ENCODE measurements around the gene IL20RA. TPM values are rescaled to one million over a fixed set of nuclear protein-coding genes. Genes with fewer than 3 reads are reported as not detected.

IL20RA gene
- polyA plus RNA-seq, 2 donors: 4.6 to 5.2 TPM

GRCh38 chr6:137001299-137001976 is 43.3 kb downstream of the IL20RA start:
- 48 to 60% methylated on average over 17 of the region's 17 CpGs for WGBS, 2 donors
- no peak overlapping the region for H3K27ac ChIP-seq (ENCODE audit: low read depth in 2 of 2, low read length in 1 of 2)
- H3K4me3 ChIP-seq (ENCODE audit: low read depth in 1 of 2, low read length in 2 of 2): no peak overlapping the region
- H3K4me1 ChIP-seq (ENCODE audit: control insufficient read depth in 2 of 2, insufficient read depth in 2 of 2, low read length in 1 of 2): peaks cover 0 to 3% of the 10 kb centered on the region in 2 donors
- peaks cover 0 to 2% of the 10 kb centered on the region in 2 donors for H3K36me3 ChIP-seq (ENCODE audit: control insufficient read depth in 2 of 2, insufficient read depth in 2 of 2, low read length in 1 of 2)
- H3K27me3 ChIP-seq (ENCODE audit: control insufficient read depth in 1 of 2, insufficient read depth in 2 of 2, low read length in 2 of 2): no peaks in the 10 kb centered on the region
- no peaks in the 10 kb centered on the region for H3K9me3 ChIP-seq (ENCODE audit: control insufficient read depth in 2 of 2, insufficient read depth in 1 of 2, low read depth in 1 of 2, low read length in 1 of 2)

DNA sequence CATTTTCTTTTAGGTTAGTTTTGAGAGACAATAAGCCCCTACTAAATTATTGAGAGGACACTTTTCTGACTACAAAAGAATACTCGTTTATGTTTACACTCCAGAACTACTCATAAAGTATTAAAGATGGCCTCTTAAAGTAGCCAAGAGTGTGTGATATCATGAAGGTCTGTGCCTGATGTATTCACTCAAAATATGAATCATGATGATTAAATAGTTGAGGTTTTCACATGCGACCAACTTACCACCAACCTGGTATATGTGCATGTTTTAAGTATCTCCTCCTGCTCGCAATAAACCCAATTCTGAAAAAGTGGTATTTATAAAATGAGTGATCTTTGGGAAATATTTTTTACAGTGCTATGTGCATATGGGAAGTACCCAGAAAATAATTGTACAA is 43.9 kb downstream of the IL20RA start:
- no peaks in the 10 kb centered on the region for H3K9me3 ChIP-seq (ENCODE audit: control insufficient read depth in 2 of 2, insufficient read depth in 1 of 2, low read depth in 1 of 2, low read length in 1 of 2)
- H3K4me3 ChIP-seq (ENCODE audit: low read depth in 1 of 2, low read length in 2 of 2): no peak overlapping the region
- peaks cover 0 to 2% of the 10 kb centered on the region in 2 donors for H3K36me3 ChIP-seq (ENCODE audit: control insufficient read depth in 2 of 2, insufficient read depth in 2 of 2, low read length in 1 of 2)
- H3K27ac ChIP-seq (ENCODE audit: low read depth in 2 of 2, low read length in 1 of 2): no peak overlapping the region
- H3K4me1 ChIP-seq (ENCODE audit: control insufficient read depth in 2 of 2, insufficient read depth in 2 of 2, low read length in 1 of 2): peaks cover 0 to 3% of the 10 kb centered on the region in 2 donors
- 41% methylated on average over 3 of the region's 3 CpGs for WGBS, 2 donors
- H3K27me3 ChIP-seq (ENCODE audit: control insufficient read depth in 1 of 2, insufficient read depth in 2 of 2, low read length in 2 of 2): no peaks in the 10 kb centered on the region

DNA sequence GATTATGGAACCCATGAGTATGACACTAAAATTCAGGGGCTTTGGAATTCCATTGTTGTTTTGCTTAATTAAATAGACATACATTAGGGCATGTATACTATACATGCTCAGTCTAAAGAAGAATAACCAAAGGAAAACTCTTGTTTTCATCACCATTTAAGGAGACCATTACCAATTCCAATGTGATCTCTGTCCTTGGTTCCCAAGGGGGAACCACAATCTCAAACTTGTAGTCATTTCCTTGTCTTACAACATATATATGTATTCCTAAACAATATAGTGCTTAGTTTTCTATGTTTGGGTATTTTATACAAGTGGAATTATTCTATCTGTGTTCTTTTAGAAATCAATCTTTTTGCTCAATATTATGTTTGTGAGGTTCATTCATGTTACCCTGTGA is 49.2 kb downstream of the IL20RA start:
- Histone ChIP-seq H3K9me3 (ENCODE audit: control insufficient read depth in 2 of 2, insufficient read depth in 1 of 2, low read depth in 1 of 2, low read length in 1 of 2) (no peaks in the 10 kb centered on the region), H3K4me3 (ENCODE audit: low read depth in 1 of 2, low read length in 2 of 2) (no peak overlapping the region), H3K27me3 (ENCODE audit: control insufficient read depth in 1 of 2, insufficient read depth in 2 of 2, low read length in 2 of 2) (no peaks in the 10 kb centered on the region), H3K4me1 (ENCODE audit: control insufficient read depth in 2 of 2, insufficient read depth in 2 of 2, low read length in 1 of 2) (no peaks in the 10 kb centered on the region), H3K36me3 (ENCODE audit: control insufficient read depth in 2 of 2, insufficient read depth in 2 of 2, low read length in 1 of 2) (no peaks in the 10 kb centered on the region), H3K27ac (ENCODE audit: low read depth in 2 of 2, low read length in 1 of 2) (no peak overlapping the region)

- Histone ChIP-seq H3K36me3 (ENCODE audit: control insufficient read depth in 2 of 2, insufficient read depth in 2 of 2, low read length in 1 of 2) (no peaks in the 10 kb centered on the region), H3K9me3 (ENCODE audit: control insufficient read depth in 2 of 2, insufficient read depth in 1 of 2, low read depth in 1 of 2, low read length in 1 of 2) (no peaks in the 10 kb centered on the region), H3K27me3 (ENCODE audit: control insufficient read depth in 1 of 2, insufficient read depth in 2 of 2, low read length in 2 of 2) (no peaks in the 10 kb centered on the region), H3K4me3 (ENCODE audit: low read depth in 1 of 2, low read length in 2 of 2) (no peak overlapping the region), H3K27ac (ENCODE audit: low read depth in 2 of 2, low read length in 1 of 2) (no peak overlapping the region), H3K4me1 (ENCODE audit: control insufficient read depth in 2 of 2, insufficient read depth in 2 of 2, low read length in 1 of 2) (no peaks in the 10 kb centered on the region)
- 54 to 67% methylated on average over 5 of the region's 5 CpGs for WGBS, 2 donors
Observed at GRCh38 chr6:136994782-136995181, 50.0 kb downstream of the IL20RA start.

DNA sequence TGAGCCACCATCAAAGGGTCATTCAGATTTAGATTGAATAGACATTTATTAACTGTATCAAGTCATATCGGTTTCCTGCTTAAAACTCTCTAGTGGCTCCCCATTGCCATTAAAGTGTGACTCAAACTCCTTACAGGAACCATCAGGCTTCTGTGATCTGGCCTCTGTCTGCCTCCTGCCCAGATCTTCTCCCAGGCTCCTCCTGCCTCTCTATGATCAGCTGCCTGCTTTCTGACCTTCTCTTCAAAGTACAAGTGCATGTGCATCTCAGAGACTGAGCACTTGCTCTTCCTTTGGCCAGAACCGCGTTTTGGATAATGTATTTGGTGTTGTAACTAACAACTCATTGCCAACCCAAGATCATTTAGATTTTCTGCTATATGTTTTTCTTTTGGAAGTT is 52.7 kb downstream of the IL20RA start:
- H3K27ac ChIP-seq (ENCODE audit: low read depth in 2 of 2, low read length in 1 of 2): no peak overlapping the region
- H3K4me3 ChIP-seq (ENCODE audit: low read depth in 1 of 2, low read length in 2 of 2): no peak overlapping the region
- no peaks in the 10 kb centered on the region for H3K36me3 ChIP-seq (ENCODE audit: control insufficient read depth in 2 of 2, insufficient read depth in 2 of 2, low read length in 1 of 2)
- 55 to 60% methylated on average over 3 of the region's 3 CpGs for WGBS, 2 donors
- no peaks in the 10 kb centered on the region for H3K9me3 ChIP-seq (ENCODE audit: control insufficient read depth in 2 of 2, insufficient read depth in 1 of 2, low read depth in 1 of 2, low read length in 1 of 2)
- H3K27me3 ChIP-seq (ENCODE audit: control insufficient read depth in 1 of 2, insufficient read depth in 2 of 2, low read length in 2 of 2): peaks cover 0 to 2% of the 10 kb centered on the region in 2 donors
- H3K4me1 ChIP-seq (ENCODE audit: control insufficient read depth in 2 of 2, insufficient read depth in 2 of 2, low read length in 1 of 2): no peaks in the 10 kb centered on the region

DNA sequence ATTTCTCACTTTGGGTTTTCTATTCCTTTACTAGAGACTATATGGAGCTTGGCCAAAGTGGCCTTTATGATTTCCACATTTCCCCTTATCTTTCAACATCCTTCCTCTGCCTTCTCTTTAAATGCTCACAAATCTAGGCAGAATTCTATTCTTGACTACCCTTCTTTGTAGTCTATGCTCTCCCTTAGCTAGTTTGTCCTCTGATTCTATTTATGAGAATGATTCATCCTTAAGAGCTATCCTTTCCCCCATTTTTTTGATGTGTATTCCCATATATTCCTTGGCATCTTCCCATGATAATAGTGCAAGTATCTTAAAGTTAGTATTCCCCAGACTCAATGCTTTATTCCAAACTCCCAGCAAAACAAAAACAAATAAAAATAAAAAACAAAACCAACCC is 53.1 kb downstream of the IL20RA start:
- no peaks in the 10 kb centered on the region for H3K4me1 ChIP-seq (ENCODE audit: control insufficient read depth in 2 of 2, insufficient read depth in 2 of 2, low read length in 1 of 2)
- H3K27me3 ChIP-seq (ENCODE audit: control insufficient read depth in 1 of 2, insufficient read depth in 2 of 2, low read length in 2 of 2): peaks cover 0 to 2% of the 10 kb centered on the region in 2 donors
- no peaks in the 10 kb centered on the region for H3K9me3 ChIP-seq (ENCODE audit: control insufficient read depth in 2 of 2, insufficient read depth in 1 of 2, low read depth in 1 of 2, low read length in 1 of 2)
- H3K36me3 ChIP-seq (ENCODE audit: control insufficient read depth in 2 of 2, insufficient read depth in 2 of 2, low read length in 1 of 2): no peaks in the 10 kb centered on the region
- no peak overlapping the region for H3K27ac ChIP-seq (ENCODE audit: low read depth in 2 of 2, low read length in 1 of 2)
- H3K4me3 ChIP-seq (ENCODE audit: low read depth in 1 of 2, low read length in 2 of 2): no peak overlapping the region

DNA sequence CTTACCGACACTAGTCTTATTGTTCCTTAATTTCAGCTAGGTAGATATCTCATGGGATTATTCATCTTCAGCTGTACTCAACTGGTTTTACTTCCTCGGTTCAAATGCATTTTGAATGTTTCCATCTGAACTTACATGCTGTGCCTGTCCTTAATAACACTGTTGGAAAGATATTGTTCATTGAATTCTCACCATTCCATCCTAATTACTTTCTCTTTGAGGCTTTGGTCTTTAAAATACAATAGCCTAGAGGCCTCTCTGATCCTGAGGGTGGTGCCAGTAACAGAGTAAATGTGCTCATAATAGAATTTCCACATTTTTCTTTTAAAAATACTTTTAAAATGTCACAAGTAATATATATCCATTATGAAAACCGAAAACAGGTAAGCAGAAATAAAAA is 54.0 kb downstream of the IL20RA start:
- Histone ChIP-seq H3K9me3 (ENCODE audit: control insufficient read depth in 2 of 2, insufficient read depth in 1 of 2, low read depth in 1 of 2, low read length in 1 of 2) (no peaks in the 10 kb centered on the region), H3K4me3 (ENCODE audit: low read depth in 1 of 2, low read length in 2 of 2) (no peak overlapping the region), H3K4me1 (ENCODE audit: control insufficient read depth in 2 of 2, insufficient read depth in 2 of 2, low read length in 1 of 2) (no peaks in the 10 kb centered on the region), H3K27me3 (ENCODE audit: control insufficient read depth in 1 of 2, insufficient read depth in 2 of 2, low read length in 2 of 2) (peaks cover 0 to 2% of the 10 kb centered on the region in 2 donors), H3K27ac (ENCODE audit: low read depth in 2 of 2, low read length in 1 of 2) (no peak overlapping the region), H3K36me3 (ENCODE audit: control insufficient read depth in 2 of 2, insufficient read depth in 2 of 2, low read length in 1 of 2) (no peaks in the 10 kb centered on the region)
- WGBS, 2 donors: 80 to 85% methylated on average over 3 of the region's 3 CpGs

DNA sequence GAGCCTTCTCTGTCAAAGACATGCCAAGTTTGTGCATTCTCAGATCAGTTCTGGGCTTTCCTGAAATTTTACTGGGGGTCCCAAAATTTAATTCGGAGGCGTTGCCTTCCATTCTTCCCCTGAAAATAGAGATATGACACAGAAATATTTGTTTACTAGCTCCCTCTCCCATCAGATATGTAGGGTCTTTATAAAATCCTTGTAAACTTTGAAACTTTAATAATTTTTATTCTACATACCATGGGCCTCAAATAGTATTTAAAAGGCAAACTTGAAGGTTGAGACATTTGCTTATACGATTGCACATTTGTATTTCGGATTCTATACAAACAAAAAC is 54.6 kb downstream of the IL20RA start:
- no peaks in the 10 kb centered on the region for H3K4me1 ChIP-seq (ENCODE audit: control insufficient read depth in 2 of 2, insufficient read depth in 2 of 2, low read length in 1 of 2)
- 38 to 39% methylated on average over 4 of the region's 4 CpGs for WGBS, 2 donors
- no peak overlapping the region for H3K27ac ChIP-seq (ENCODE audit: low read depth in 2 of 2, low read length in 1 of 2)

GRCh38 chr6:136989571-136990241 is 55.1 kb downstream of the IL20RA start:
- Histone ChIP-seq H3K9me3 (ENCODE audit: control insufficient read depth in 2 of 2, insufficient read depth in 1 of 2, low read depth in 1 of 2, low read length in 1 of 2) (no peaks in the 10 kb centered on the region), H3K27ac (ENCODE audit: low read depth in 2 of 2, low read length in 1 of 2) (no peak overlapping the region), H3K4me3 (ENCODE audit: low read depth in 1 of 2, low read length in 2 of 2) (peak overlapping the region; percentile 42 to 49), H3K27me3 (ENCODE audit: control insufficient read depth in 1 of 2, insufficient read depth in 2 of 2, low read length in 2 of 2) (peaks cover 0 to 2% of the 10 kb centered on the region in 2 donors), H3K4me1 (ENCODE audit: control insufficient read depth in 2 of 2, insufficient read depth in 2 of 2, low read length in 1 of 2) (no peaks in the 10 kb centered on the region), H3K36me3 (ENCODE audit: control insufficient read depth in 2 of 2, insufficient read depth in 2 of 2, low read length in 1 of 2) (no peaks in the 10 kb centered on the region)
- 2% methylated on average over 39 to 40 of the region's 40 CpGs for WGBS, 2 donors

More for the DNA sequence above, 54.6 kb downstream of the IL20RA start:
- Histone ChIP-seq H3K36me3 (ENCODE audit: control insufficient read depth in 2 of 2, insufficient read depth in 2 of 2, low read length in 1 of 2) (no peaks in the 10 kb centered on the region), H3K9me3 (ENCODE audit: control insufficient read depth in 2 of 2, insufficient read depth in 1 of 2, low read depth in 1 of 2, low read length in 1 of 2) (no peaks in the 10 kb centered on the region), H3K27me3 (ENCODE audit: control insufficient read depth in 1 of 2, insufficient read depth in 2 of 2, low read length in 2 of 2) (peaks cover 0 to 2% of the 10 kb centered on the region in 2 donors), H3K4me3 (ENCODE audit: low read depth in 1 of 2, low read length in 2 of 2) (peak overlapping the region; percentile 42 to 49)

GRCh38 chr6:136987526-136987925 is 57.2 kb downstream of the IL20RA start:
- H3K36me3 ChIP-seq (ENCODE audit: control insufficient read depth in 2 of 2, insufficient read depth in 2 of 2, low read length in 1 of 2): no peaks in the 10 kb centered on the region
- H3K27ac ChIP-seq (ENCODE audit: low read depth in 2 of 2, low read length in 1 of 2): no peak overlapping the region
- no peaks in the 10 kb centered on the region for H3K9me3 ChIP-seq (ENCODE audit: control insufficient read depth in 2 of 2, insufficient read depth in 1 of 2, low read depth in 1 of 2, low read length in 1 of 2)
- H3K4me1 ChIP-seq (ENCODE audit: control insufficient read depth in 2 of 2, insufficient read depth in 2 of 2, low read length in 1 of 2): peaks cover 0 to 2% of the 10 kb centered on the region in 2 donors
- H3K4me3 ChIP-seq (ENCODE audit: low read depth in 1 of 2, low read length in 2 of 2): no peak overlapping the region
- WGBS, 2 donors: 41 to 47% methylated on average over 4 of the region's 4 CpGs
- H3K27me3 ChIP-seq (ENCODE audit: control insufficient read depth in 1 of 2, insufficient read depth in 2 of 2, low read length in 2 of 2): peaks cover 0 to 4% of the 10 kb centered on the region in 2 donors
